Amniotic stem cell (primary cell): ENCODE measurements around the gene UBL4B.
A peak's percentile ranks its signal among the peaks of the same experiment; 100 is the strongest.

Source experiments
- DNase-seq: peaks from one replicate; lab custom pipeline; 2025; lab: John Stamatoyannopoulos, UW

Gene UBL4B

GRCh38 chr1:110113551-110113950, 1.3 kb downstream of the UBL4B start:
- DNase-seq, result no peak

- DNase-seq, result no peak
Observed at GRCh38 chr1:110114173-110114572, 1.9 kb downstream of the UBL4B start.

- no peak for DNase-seq
Observed at GRCh38 chr1:110114784-110115183, 2.5 kb downstream of the UBL4B start.

GRCh38 chr1:110118636-110119396, 6.6 kb downstream of the UBL4B start:
- DNase-seq, result no peak

DNA sequence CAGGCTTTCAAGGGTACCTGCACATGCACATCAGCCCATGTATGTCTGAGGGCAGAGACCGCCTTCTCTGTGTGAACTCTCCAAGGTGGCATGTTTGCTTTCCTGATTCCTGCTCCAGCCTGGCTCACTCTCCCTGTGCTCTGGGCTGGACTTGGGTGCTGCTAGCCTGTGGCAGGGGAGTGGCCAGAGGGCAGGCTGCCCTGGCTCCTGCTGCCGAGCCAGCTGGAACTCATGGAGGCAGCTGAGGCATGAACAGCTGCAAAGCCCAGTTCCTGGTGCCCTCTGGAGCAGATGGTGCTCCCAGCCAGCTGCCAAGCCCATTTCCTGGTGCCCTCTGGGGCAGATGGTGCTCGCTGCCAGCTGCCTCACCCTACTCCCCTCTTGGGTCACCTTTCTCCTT, 7.6 kb downstream of the UBL4B start:
- DNase-seq, result no peak

GRCh38 chr1:110120960-110121561, 8.8 kb downstream of the UBL4B start:
- no peak for DNase-seq

DNA sequence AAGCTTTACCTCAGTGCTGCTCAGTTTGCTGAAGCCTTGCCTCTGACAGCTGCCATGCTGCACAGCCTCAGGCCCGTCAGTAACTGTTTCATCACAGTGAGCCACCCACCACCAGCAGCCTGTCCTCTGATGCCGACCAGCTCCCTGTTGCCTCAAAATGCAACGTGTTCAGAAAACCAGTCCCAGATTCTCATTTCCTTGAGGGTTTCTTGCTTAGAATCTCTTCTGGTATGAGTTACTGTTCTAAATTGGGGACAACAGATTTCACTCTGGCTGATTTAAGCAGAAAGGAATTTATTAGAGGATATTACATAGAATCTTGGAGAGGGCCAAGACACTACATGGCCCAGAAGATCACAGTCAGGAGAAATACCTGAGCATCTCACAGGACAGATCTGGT, 11.0 kb downstream of the UBL4B start:
- DNase-seq, result no peak

GRCh38 chr1:110125810-110126209, 13.6 kb downstream of the UBL4B start:
- no peak for DNase-seq

- no peak for DNase-seq
Observed at GRCh38 chr1:110130113-110130591, 17.9 kb downstream of the UBL4B start.

DNA sequence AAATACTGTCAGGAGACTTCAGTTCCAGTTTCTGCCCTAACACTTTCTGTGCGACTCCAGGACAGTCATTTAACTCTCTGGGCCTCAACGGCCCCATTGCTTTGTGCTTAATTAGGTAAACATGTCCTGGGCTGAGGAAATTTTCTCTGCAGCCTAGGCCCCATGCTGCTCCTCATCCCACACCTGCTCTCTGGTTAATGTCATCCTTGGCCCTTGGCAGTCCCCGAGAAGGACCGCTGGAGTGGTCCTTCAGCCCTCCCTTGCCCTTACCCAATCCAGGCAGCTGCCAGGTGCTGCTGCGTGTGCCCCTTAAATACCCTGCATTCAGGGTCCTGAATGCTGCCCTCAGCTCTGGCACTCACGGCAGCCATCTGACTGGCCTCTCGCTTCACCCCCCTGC, 18.7 kb downstream of the UBL4B start:
- DNase-seq, result no peak

DNA sequence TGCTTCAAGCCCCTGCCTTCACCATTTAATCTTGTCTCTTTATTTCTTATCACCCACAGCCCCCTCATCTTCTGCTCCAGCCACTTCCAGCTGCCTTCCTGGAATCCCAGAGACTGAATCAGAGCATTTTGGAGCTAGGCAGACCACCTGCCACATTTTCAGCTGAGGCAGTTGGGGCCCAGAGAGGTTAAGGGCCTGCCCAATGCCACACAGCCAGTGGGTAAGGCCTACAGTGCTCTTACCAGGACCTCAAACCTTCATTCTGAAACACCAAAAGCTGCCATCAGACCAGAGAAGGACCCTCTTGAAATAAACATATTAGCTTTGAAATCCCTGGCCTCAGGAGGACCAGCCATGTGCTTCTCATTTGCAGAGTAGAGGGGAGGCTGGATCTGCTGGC, 20.4 kb downstream of the UBL4B start:
- DNase-seq, result no peak

GRCh38 chr1:110133436-110133835, 21.2 kb downstream of the UBL4B start:
- no peak for DNase-seq

GRCh38 chr1:110134050-110134595, 21.9 kb downstream of the UBL4B start:
- no peak for DNase-seq

- DNase-seq, result no peak
Observed at GRCh38 chr1:110135246-110135645, 23.0 kb downstream of the UBL4B start.

GRCh38 chr1:110135666-110136065, 23.4 kb downstream of the UBL4B start:
- no peak for DNase-seq

DNA sequence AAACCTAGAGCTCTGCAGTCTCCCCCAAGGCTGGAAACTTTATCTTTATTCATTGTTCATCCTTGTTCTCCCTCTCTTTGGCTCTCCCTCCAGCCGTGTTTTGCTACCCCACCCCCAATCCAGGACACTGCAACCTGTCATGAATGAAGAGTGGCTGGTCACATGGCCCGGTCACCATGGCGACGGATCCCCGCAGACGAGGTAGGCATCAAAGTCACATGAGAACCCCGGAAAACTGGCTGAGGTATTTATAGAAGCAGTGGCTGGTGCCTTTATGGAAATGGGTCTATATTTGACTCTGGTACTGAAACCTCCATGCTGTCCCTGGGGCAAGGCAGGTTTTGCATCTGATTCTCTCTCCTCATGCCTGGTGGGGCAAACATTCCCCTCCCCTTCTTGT, 24.7 kb downstream of the UBL4B start:
- no peak for DNase-seq

GRCh38 chr1:110138956-110139355, 26.7 kb downstream of the UBL4B start:
- no peak for DNase-seq

GRCh38 chr1:110144366-110144765, 32.1 kb downstream of the UBL4B start:
- DNase-seq, result no peak

DNA sequence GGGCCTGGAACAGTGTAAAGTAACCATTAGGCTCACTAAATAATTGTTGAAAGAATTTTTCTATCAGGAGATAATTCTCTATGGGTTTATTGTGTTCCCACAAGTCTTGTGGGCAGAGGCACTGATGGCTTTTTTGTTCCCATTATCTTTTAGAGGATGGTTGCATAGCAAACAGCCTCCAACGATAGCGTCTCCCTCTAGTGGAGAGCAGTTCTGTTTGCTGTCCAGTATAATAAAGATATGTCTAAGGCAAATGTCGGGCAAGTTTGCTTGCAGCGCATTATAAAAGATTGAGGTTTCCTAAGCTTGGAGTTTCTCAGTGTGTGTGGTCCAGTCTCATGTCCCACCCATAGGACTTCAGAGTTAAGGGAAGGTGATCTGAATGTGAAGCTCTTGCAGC, 36.7 kb downstream of the UBL4B start:
- no peak for DNase-seq

DNA sequence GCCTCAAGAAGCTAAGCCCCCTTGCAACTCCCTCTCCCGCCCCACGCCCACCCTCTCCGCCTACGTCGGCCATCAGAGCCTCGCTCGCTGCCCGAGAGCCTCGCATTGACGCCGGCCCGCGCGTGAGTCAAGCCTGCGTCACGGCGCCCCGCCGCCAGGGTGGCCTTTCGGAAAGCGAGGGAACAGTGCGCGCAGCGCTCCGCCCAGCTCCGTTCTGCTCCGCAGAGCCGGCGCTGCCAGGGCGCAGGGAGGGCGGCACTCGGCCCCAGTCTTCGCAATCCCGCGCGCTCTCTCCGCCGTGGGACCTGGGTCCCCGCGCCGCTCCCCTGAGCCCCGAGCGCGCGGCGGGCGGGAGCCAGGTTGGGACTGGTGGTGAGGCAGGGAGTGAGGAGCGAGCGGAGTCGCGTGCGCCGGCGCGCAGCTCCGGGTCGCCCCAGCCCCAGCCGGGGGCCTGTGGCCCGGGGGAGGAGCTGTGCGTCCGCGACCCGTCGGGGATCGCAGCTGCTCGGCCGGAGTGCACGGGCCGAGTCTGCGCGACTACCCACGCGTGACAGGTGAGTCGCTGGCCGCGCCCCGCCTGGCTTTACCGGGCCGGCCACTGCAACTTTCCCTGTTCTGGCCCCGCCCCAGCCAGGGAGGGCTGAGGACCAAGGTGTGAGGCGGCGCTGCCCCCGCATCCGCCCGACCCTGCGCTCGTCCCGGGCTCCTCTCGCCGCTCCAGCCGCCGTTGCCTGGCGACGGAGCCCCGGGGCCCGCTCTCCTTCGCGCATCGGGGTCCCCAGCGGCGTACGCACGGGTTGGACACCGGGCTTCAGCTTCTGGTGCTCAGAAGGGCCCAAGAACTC, 38.3 kb downstream of the UBL4B start, which contains the start of gene SLC6A17:
TSS of gene SLC6A17 (plus strand) at position 165 of the 845 bp plus-strand sequence. CDS start 16,436 bp downstream, outside the sequence.
- DNase-seq, result no peak

- no peak for DNase-seq
Observed at GRCh38 chr1:110151175-110151669, 39.0 kb downstream of the UBL4B start.

DNA sequence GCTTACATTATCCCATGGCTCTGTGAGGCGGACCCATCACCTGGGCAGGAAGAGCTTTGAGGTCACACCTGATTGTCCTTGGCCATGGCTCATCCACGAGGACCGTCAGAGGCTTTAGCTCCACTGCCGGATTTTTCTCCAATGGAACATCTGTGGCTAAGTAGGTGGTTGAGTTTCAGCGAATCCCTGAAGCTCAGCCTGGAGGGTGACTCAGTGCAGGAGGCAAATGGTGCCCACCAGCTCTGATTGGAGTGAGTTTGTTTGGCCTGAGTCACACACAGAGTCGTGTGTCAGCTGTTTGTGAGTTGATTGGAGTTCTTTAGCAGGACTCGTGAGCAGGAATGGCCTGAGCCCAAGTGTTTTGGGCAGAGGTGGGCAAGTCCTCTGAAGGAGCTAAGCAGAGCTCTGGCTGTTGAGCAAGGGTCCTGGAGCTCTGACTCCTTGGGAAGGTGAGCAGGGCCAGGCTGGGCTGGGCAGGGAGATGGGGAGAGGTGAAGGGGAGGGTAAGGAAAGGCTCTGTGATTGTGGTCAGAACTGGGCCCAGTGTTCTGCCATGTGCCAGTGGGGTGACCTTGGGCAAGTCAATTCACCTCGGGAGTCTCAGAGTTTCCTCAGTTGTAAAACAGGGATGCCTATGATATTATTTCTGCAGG, 40.0 kb downstream of the UBL4B start:
- DNase-seq, result peak; percentile 39
